Prostate gland (tissue), 2 donors: ENCODE results near the gene NSUN5.

ENCODE experiments used
- CTCF ChIP-seq, 4 experiments: fragments of 200-600 bp in 2 of 4; fragments of 450-650 bp in 2 of 4; sonication (generic) in 2 of 4; IDR thresholded peaks; 1 replicate in 3 of 4; 2 replicates in 1 of 4; pipeline ENCODE4 v1.5.1; 2016 to 2019; ENCODE audit warnings: antibody characterized with exemption in 4 of 4, mild to moderate bottlenecking in 2 of 4, moderate library complexity in 2 of 4
- POLR2A ChIP-seq: fragments of 450-650 bp; IDR thresholded peaks from one replicate; pipeline ENCODE4 v1.6.1; 2016; ENCODE audit warnings: antibody characterized with exemption, mild to moderate bottlenecking
- POLR2AphosphoS5 ChIP-seq: sonication (generic); formaldehyde crosslinking; IDR thresholded peaks from one replicate; pipeline ENCODE4 v1.6.1; 2017; ENCODE audit warnings: antibody characterized with exemption

- TF ChIP-seq CTCF (IDR thresholded peaks at IDR 0.05) (no peak), POLR2A (no peak), POLR2AphosphoS5 (no peak)
These were observed 4.6 kb downstream of the NSUN5 start for GRCh38 chr7:73304071-73304470.
